HG03095 (cell line): ENCODE results near the gene PNRC1.
"Not testable (repeated sequence)": the region's sequence is repeated elsewhere in the genome, so short reads cannot be mapped to it uniquely, and the experiment has no call there.

Experiments
- ATAC-seq: cut with Tn5 transposase; IDR thresholded peaks from one replicate; pipeline ENCODE4 v1.9.1; 2021; ENCODE audit warnings: moderate library complexity; ENCODE audit not compliant: unreplicated experiment

PNRC1 gene

GRCh38 chr6:89080281-89081128 is at the start of gene PNRC1:
PNRC1 (plus strand) TSS chr6:89080751; CDS start chr6:89080895, 144 bp downstream.
- peak; percentile 73 for ATAC-seq

DNA sequence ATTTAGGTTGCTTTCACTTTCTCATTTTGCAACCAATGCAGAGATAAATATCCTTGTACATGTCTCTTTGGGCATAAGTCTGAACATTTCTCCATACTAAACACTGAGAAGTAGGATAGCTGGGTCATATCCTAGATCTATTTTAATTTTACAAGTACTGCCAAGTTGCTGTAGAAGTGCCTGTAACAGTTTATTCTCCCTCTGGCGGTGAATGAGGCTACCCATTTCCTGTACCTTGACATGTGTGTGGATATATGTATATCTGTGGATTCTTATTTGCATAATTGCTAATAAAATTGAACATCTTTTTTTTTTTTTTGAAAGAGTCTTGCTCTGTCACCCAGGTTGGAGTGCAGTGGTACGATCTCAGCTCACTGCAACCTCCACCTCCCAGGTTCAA is 48.0 kb upstream of the PNRC1 start:
- no peak for ATAC-seq

DNA sequence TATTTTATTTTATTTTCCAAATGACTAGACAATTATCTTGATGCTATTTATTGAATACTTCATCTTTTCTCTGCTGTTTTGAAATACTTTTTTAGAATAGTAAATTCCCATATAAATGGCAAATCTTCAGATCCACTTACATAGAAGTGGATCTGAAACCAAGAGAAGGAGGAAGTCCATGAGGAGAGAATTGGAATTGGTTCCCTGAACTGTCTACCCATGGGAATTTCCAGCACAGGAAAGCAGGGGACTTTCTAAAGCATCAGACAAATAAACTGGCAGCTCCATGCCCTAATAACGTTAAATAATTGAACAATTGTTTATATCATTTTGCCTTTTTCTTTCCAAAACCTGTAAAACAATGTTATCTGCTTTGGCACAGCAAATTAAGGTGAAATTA is 47.1 kb upstream of the PNRC1 start:
- ATAC-seq = no peak

GRCh38 chr6:89034116-89034515 is 46.4 kb upstream of the PNRC1 start:
- not testable (repeated sequence) for ATAC-seq

- ATAC-seq = no peak
These were observed 45.8 kb upstream of the PNRC1 start for GRCh38 chr6:89034586-89035251.

DNA sequence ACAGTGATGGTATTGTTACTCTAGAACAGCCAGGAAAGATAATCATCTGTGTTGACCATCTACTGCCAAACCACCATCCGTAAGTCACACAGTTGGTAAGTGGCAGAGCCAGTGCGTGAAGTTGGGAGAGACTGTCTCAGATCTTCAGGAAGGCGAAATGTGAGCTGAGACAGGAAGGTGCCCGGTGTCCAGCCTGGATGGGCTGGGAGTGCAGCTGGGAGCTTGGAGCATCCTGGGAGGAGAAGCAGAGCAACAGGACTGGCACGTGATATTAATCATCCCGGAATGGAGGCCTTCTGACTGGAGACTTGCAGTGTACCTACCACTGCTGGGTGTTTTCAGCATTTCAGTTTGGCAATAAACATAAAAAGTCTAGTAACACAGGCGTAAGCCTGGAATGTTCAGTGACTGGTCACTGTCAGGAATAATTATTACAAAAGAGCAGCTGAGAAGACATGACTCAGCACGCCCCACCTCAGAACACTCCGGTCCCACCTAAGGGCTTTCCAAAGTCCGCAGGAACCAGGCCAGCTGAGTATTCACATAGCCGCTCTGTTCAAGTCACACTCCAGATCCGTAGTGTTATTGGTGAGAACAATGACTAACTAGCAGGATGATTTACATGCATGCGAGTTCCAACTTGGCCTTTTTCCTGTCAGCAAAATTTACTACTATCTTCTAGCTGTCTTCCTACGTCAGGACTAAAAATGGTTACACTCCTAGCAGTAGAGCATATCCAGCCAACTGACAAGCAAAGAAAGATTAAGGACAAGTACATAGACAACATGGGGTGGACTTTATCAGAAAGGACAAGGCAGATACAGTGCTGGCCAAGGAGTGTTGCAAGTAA is 45.1 kb upstream of the PNRC1 start:
- ATAC-seq = no peak

- no peak for ATAC-seq
These were observed 43.2 kb upstream of the PNRC1 start for GRCh38 chr6:89037141-89037900.

- not testable (repeated sequence) for ATAC-seq
These were observed 42.7 kb upstream of the PNRC1 start for GRCh38 chr6:89037901-89038293.

- ATAC-seq = no peak
These were observed 37.9 kb upstream of the PNRC1 start for GRCh38 chr6:89042664-89043063.

DNA sequence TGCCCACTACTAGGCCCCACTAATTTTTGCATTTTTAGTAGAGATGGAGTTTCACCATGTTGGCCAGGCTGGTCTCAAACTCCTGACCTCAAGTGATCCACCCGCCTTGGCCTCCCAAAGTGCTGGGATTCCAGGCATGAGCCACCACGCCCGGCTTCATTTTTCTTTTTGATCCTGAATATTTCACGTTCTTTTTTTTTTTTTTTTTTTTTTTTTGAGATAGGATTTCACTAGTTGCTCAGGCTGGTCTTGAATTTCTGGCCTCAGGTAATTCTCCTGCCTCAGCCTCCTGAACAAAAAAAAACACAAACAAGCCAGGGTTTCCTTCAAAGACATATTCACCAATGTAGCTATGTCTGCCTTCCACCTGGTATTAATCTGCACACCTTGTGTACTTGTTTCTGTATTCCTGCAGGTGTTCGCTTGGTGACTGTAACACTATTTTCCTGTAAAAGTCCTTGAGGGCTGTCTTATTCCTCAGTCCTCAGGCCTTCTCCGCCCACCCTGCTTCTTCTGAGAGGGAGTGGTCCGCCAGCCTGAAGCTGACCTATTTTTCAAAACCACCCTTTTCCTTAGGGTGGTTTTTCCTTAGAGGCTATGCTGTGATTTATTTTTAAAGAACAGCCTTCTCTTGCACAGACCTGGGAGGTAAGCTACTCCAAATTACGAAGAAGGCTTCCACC is 36.1 kb upstream of the PNRC1 start:
- ATAC-seq = no peak

DNA sequence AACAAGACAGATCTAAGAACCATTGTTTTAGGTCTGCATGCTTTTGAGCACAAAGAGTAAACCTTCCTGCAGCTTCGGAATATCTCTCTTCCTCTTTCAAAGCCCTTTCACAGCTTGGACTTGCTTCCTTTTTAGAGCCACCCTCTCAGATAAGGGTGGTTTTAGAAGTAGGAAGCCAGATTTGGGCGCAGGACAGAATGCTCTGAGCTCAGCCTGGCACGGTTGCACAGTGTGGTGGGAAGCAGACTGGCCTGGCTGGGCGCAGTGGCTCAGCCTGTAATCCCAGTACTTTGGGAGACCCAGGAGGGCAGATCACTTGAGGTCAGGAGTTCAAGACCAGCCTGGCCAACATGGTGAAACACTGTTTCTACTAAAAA is 35.6 kb upstream of the PNRC1 start:
- ATAC-seq = no peak

- no peak for ATAC-seq
These were observed 35.0 kb upstream of the PNRC1 start for GRCh38 chr6:89045576-89045975.

GRCh38 chr6:89047473-89047872 is 33.1 kb upstream of the PNRC1 start:
- no peak for ATAC-seq

- ATAC-seq = no peak
These were observed 32.1 kb upstream of the PNRC1 start for GRCh38 chr6:89048288-89048923.

GRCh38 chr6:89048985-89049384 is 31.6 kb upstream of the PNRC1 start:
- ATAC-seq = no peak

GRCh38 chr6:89050155-89050554 is 30.4 kb upstream of the PNRC1 start:
- no peak for ATAC-seq

- no peak for ATAC-seq
These were observed 29.9 kb upstream of the PNRC1 start for GRCh38 chr6:89050697-89051096.

GRCh38 chr6:89051676-89052075 is 28.9 kb upstream of the PNRC1 start:
- no peak for ATAC-seq

DNA sequence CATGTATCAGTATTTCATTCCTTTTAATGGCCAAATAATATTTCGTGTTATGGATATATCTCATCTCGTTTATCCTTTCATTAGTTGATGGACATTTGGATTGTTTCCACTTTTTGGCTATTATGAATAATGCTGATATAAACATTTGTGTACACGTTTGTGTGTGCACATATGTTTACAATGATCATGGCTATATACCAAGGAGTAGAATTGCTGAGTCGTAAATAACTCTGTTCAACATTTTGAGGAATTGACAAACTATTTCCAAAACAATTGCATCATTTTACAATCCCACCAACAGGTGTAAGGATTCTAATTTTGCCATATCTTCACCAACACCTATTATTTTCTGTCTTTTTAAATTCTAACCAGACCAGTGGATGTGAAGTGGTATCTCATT is 26.3 kb upstream of the PNRC1 start:
- ATAC-seq = no peak

GRCh38 chr6:89057759-89058158 is 22.8 kb upstream of the PNRC1 start:
- ATAC-seq = no peak
